ENCODE results near the gene NDUFB1.

Gene NDUFB1

DNA sequence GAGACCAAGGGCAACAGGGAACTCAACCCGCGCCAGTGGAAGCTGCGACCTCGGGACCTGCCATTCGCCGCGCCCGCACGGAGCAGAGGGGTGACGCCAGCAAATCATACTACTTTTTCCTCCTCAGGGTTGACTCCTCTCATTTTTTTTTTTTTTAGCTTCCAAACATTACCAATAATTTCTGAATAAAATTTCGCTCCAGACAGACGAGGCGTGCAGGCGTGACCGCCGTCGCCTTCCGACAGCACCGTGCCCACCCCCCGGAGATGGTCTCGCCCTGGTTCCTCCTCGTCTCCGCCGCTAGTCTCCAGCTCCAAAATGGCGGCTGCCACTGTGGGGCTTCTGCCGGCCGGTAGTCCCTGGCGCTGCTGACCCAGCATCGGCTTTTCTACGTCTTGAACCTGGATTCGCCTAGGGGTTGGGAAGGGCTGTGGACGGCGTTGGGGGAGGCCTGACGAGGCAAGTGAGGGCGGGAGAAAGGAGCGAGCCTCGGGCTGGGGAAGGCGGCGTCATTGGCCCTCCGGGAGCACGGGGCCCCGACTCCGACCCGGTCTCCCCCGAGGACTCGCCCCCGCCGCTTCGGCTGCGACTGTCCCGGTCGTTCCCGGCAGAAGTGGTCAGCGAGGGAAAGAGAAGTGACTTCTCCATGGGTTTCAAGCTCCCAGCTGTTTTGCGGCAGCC, at the start of gene NDUFB1, which contains the start of gene CPSF2:
TSS of gene NDUFB1 (minus strand) at position 37 of the 681 bp plus-strand sequence. CDS start 4,069 bp downstream, outside the sequence.
TSS of gene CPSF2 (plus strand) at position 300 of the 681 bp plus-strand sequence. CDS start 9,016 bp downstream, outside the sequence.
- no peak for DNase-seq

DNA sequence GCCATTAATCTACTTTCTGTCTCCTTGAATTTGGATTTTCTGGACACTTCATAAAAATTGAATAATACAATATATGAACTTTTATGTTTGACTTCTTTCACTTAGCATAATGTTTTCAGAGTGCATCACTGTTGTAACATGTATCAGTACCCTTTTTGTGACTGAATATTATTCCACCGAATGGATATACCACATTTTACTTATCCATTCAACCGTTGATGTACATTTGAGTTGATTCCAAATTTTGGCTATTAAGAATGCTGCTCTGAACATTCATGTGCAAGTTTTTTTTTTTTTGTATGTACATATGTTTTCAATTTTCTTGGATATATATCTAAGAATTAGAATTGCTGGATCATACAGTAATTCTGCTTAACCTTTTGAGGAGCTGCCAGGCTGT, 43.5 kb upstream of the NDUFB1 start:
- DNase-seq = no peak

DNA sequence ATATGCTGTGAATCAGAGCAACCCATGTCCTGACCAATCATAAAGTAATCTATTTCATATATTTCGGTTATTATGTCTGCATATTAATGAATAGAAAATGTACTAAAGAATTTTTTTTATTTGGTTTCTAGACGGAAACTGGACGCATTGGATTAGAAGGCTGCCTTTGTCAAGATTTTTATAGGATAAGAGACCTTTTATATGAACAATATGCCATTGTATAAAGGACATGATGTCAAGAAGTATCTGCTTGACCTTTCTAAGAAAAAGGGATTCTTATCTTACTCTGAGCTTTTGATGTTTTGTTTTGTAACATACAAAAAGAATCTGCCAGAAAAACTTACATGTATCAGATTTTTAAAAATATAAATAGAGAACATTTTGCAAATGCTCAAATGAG, 40.0 kb upstream of the NDUFB1 start:
- no peak for DNase-seq

DNA sequence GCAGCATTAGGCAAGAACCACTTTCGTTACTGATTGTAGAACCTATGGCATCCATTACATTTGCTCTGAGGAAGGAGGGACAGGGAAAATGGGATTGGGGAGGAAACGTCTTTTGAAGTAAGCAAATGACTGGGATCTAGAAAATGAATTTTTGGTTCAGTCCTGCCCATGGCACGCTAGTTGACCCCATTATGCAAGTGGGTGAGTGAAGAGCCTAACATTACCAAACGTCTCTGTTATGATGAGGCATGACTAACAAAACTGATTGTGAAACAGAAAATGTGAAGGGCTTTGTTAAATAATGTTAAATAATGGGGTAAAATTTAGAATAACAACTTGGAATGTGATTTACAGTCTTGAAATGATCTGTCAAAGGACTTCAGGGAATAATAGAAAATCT, 39.1 kb upstream of the NDUFB1 start:
- no peak for DNase-seq

DNA sequence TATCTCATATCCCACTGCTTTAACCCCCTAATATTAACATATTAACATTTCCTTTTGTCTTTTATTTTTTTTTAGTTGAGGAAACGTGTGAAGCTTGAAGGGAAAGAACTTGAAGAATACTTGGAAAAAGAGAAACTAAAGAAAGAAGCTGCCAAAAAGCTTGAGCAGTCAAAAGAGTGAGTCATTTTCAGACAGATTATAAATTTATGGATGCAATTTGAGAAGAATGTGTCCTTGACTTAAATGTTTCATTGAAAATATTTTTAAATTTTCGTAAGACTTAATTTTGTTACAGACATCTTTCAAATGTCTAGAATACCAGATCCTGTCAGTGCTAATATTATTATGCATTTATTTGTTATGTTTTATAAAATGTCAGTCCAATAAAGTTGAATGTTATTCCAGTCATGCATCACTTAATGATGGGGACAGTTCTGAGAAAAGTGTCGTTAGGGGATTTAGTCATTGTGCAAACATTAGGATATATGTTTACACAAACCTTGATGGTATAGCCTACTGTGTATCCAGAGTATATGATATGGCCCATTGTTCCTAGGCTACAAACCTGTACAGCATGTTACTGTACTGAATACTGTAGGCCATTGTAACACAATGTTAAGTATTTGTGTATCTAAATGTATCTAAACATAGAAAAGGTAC, 32.9 kb upstream of the NDUFB1 start:
- DNase-seq = no peak

DNA sequence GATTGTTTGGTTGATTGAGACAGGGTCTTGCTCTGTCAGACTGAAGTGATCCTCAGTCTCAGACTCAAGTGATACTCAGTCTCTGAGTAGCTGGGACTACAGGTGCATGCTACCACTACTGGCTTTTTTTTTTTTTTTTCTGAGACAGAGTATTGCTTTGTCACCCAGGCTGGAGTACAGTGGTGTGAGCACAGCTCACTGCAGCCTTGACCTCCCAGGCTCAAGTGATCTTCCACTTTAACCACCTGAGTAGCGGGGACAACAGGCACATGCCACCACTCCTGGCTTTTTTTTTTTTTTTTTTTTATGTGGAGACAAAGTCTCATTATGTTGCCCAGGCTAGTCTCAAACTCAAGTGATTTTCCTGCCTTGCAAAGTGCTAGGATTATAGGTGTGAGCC, 32.1 kb upstream of the NDUFB1 start:
- DNase-seq = no peak

DNA sequence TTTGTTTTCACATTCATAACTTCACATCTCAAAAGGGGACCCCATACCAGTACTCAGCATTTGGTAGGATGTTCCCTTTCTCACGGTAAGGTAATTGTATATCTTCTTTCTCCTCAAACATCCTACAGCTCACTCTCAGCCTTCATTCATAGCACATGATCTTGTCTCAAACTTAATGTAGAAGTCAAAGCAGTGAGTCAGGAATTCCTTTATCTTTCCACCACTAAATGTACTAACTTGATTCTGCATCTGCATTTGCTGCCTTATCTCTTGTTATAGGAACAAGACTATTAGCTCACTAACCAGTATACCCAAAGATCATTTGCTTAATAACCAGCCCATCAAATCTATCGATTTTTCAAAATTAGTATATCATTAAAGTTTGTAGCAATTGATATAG, 23.2 kb upstream of the NDUFB1 start:
- no peak for DNase-seq

DNA sequence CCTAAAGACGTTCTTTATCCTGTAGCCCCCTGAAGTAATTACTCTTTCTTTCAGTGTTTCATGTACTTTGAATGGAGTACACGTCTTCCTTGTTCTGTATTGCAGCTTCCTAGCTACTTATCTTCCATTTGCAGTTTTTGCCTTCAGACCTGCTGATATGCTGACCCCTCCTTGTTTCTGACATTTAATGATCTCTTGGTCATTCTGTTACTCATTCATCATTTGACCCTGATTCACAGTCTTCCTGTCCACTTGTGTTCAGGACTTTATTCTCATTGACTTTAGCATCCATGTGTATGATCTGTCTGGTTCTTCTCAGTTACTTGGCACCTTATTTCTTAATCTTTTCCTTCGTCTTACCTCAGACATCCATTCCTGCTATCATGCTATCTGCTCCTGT, 22.5 kb upstream of the NDUFB1 start:
- DNase-seq = no peak

DNA sequence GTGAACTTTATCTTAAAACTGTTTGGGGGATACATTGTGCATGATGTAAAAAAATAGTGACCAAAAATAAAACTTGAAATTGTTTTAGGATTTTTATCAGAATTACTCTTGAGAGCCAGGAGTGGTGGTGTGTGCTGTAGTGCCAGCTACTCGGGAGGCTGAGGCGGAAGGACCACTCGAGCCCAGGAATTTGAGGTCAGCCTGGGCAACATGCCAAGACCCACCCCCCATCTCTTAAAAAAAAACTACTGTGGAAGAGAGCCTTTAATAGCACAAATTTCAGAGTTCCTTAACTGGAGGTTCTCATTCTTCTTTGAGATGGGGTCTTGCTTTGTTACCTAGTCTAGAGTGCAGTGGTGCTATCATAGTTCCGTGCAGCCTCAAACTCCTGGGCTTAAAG, 21.8 kb upstream of the NDUFB1 start:
- DNase-seq = no peak

DNA sequence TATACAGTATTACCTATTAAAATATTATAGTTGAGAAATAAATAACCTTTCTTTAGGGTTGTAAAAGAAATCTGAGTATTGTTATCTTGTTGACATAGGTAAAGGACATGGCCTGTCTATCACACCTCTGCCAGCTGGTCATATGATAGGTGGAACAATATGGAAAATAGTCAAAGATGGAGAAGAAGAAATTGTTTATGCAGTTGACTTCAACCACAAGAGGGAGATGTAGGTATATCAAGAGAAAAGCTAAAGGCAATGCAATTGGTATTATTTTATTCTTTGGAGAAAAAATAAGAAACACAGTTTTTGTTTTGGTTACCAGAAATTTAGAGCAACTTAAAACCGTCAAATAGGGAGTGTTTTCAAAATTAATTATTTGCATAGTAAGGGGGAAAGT, 13.8 kb upstream of the NDUFB1 start:
- no peak for DNase-seq

DNA sequence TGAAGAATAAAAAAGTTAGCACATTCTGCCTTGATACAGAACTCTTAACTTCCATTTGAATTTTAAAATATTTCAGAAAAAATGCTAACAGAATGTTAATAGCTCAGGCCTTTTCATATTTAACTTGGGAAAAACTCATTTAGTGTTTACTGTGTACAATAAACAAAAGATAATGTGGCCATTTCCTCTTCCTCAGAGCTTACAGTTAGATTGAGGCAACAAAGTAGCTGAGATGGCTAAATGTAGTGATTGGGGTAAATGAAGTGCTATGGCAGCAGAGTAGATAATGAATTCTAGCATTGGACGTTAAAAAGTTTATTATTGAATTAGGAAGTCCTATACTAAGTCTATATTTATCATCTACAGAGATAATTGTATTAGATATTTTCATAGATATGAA, 12.9 kb upstream of the NDUFB1 start:
- no peak for DNase-seq

DNA sequence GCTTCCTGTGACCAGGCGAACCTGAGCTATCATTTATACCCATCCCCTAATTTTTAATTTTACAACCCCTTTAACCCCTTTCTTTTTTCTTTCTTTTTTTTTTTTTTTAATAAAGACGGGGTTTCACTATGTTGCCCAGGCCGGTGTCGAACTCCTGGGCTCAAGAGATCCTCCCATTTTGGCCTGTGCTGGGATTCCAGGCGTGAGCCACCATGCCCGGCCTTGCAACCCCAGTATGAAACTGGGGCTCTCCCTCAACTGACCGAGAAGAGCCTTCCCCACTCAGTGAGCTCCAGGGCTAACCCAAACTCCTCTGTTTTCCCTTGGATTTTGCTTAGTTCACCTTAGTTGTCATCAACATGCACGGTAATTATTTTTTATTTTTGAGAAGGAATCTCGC, 1.3 kb upstream of the NDUFB1 start:
- no peak for DNase-seq

DNA sequence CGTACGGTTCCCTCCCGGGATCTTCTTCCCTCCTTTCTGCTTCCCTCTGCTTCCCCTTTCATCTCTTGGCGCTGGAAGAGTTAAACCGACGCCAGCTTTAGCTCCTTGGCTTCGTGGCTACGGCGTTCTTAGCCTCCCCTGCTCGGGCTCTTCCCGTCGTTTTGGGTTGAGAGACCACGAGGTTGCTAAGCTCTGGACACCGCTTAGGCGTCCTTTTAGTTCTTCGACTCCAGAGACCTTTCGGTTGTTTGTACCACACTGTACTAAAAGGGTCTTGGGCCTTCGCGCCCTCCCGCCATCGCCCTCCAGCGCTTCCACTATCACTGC, 808 bp upstream of the NDUFB1 start:
- no peak for DNase-seq

DNA sequence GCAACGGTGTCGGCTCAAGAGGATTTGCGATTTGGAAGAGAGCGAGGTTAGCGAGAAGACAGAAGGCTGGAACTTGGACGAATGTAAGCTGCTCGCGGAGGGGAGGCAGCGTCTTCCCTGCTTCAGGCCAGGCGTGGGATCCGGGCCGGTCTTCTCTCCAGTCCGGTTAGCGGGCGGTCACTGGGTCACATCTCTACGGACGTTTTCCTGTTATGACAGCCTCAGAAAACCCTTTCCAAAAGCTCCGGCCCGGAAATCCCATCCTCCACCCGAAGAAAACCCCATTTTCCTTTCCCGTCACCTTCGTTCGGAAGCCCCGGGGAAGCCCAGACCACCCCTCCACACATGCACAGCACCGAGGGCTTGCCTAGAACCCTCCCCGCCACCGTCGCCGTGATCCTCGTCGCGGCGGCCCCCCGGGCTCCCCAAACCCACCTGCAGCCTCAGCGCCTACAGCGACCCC, 268 bp downstream of the NDUFB1 start:
- no peak for DNase-seq

DNA sequence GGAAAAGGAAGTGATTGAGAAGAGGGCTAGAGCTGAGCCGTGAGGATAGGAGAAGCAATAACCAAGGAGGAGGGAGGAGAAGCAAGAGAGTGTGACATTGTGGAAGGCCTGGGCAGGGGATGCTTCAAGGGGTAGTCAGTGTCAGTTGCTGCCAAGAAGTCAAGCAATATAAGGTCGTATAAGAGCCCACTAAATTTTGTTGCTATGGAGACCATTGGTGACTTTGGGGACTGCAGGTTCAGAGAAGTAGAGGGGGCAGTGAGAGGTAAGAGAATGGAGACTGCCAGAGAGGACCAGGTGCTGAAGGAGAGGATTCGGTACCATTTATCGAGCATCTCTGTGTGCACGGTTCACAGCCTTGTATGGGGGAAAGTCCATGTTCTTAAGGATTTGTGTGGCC, 12.0 kb downstream of the NDUFB1 start:
- no peak for DNase-seq

DNA sequence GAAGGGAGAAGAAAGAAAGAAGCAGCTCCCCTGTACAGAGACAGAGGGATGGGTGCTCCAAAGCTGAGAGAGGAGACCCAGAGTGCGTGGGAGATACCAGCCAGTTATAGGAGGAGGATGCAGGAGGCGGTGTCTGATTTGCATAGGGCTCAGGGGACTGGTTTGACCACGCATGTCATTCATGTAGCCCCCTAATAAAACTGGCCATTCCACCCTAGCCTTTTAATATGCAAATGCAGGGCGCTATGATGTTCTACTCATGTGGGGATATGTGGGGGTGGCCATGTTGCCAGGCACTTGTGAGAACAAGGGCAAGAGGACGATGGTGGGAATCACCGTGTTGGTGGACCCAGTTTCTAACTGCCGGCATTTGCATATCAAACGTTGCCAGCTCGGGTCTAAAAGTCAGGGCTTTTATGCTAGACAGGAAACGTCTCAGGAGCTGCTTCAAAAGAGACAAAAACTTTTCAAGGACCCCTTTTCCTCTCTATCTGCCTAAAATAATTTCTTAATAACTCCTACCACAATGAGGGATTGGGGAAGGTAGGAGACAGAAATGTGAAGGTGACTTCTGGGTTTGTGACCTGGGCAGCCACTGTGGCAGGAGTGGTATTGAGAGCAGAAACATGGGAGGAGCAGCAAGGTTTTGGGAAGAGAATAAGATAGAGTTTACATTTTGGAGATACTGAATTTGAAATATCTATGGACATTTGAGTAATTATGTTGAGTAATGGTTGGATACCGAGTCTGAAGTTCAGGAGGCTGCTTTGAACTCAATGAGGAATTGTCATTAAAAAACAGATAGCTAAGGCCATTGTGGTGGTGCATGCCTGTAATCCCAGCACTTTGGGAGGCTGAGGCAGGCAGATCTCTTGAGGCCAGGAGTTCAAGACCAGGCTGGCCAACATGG, 12.9 kb downstream of the NDUFB1 start:
- no peak for DNase-seq

DNA sequence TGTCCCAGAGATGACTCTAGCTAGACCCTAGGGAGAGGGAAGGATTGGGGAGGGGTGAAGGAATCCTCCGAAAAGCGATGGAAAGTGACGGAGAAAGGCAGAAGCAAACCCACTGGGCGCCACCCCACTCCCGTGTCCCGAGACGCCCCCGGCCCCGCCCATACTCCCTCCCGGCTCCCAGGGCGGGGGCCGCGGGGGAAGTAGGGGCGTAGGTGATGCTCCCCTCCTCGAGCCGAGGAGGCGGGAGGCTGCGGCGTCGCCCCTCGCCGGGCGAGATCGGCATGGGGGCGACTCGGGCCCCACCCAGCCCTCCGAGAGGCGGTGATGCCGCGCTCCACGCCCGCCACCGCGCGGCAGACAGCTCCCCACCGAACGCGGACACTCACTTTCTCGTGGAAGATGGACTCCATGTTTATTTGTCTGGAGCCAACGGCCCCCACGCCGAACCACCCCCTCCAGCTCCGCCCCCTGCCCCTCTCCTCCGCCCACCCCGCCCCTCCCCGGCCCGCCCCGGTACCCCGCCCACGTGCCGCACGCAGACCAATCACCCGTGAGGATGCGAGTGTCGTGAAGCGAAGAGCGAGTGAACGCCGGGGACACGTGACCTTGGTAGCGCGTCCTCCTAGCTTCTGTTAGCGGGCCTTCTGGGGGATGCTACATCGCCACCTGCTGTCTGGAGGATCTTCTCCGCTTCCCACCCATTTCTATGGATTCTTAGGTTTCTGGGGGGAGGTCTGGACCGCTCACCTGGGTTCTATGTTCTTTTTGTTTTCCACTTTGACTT, 15.2 kb downstream of the NDUFB1 start, which contains the start of gene ATXN3:
TSS of gene ATXN3 (minus strand) at position 440 of the 784 bp plus-strand sequence. CDS start at position 410, 30 bp downstream.
- peak; percentile 94 for DNase-seq

DNA sequence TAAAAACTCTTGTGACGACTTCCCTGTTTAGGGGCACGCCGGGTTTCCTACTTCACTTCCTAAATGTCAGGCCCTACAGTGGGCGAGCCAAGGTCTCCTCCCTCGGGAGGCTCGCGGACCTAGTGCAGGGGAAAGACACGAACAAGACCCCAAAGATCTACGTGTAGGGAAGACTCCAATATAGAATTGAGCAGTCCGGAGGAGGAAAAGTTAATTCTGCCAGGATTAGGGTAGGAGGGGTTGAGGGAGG, 15.7 kb downstream of the NDUFB1 start:
- DNase-seq = no peak

DNA sequence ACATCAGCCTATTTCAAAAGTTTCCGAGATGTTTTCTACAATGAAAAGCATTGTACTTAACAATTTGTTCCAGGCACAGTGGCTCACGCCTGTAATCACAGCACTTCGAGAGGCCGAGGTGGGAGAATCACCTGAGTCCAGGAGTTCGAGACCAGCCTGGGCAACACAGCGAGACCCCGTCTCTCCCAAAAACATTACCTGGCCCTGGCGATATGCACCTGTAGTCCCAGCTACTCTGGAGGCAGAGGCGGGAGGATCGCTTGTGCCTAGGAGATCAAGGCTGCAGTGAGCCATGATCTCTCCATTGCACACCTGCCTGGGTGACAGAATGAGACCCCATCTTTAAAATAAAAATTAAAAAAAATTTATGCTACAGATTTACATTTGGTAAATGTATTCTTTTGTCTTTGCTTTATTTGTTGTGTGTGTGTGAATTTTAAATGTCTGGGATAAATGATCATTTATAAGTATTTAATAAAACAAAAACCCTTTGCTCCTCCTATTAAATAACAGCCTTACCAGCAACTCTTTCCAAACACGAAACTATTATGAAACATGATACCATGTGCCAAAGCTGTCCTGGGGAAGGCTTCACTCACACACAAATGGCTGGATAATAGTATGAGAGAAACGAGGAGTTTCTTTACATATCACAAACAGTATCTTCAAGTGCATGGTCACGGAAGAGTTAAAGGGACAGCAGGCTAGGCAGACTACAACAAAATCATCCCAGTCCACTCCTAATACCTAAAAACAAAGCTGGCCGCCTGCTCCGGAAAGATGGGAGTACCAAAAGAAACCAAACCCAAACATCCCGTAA, 16.2 kb downstream of the NDUFB1 start:
- no peak for DNase-seq

DNA sequence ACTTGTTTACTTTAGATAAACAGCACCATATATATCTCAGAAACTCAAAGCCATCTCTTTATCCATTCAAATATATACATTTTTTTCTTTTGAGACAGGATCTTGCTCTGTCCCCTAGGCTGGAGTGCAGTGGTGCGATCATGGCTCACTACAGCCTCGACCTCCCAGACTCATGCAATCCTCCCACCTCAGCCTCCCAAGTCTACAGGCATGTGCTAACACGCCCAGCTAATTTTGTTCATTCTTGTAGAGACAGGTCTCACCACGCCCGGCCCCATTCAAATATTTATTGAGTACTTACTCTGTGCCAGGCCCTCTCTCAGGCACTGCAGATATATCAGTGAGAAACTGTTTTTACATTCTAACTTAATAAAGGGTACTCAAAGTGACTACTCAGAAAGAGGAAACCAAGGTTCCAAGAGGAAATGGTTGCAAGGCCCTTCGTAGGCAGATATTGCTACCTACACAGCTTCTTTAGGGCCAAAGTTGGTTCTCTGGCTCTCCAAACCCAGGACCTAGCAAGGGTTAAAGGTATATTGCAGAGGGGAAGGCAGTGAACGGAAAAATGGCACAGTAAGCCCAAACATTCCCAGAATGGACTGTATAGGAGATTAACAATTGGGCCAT, 18.0 kb downstream of the NDUFB1 start:
- DNase-seq = no peak

DNA sequence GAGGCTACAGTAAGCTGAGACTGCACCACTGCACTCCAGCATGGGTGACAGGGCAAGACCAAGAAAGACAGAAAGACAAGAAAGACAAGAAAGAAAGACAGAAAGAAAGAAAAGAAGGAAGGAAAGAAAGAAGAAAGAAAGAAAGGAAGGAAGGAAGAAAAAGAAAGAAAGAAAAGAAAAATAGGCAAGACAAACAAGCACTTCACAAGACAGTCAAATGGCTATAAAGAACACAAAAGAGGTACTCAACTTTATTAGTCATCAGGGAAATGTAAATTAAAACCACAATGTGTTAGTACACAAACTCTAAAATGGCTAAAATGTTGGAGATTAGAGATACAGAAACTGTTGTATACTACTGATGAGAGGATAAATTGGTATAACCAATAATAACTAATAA, 21.7 kb downstream of the NDUFB1 start:
- no peak for DNase-seq

DNA sequence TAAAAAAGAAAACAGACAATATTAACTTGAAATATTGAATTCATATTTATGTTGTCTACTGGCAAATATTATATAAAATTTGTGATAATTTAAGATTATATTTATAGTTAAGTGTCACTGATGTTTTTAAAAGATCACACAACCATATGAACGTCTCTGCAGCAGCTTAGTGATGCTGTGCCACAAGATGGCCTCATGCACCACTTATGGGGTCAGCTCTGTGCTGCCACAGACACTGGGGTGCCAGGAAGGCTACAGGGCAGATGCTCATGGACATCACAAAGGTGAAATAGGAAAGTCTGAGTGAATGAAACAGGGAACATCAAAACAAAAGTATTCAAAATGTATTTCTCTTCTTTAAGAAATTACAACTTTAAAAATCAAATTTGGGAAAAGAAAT, 28.2 kb downstream of the NDUFB1 start:
- no peak for DNase-seq

Measured in NCI-H187 treated with DMSO at 0.1 percent for 48 hours (cell line).